Measurements from ENCODE around the gene LRPPRC. TPM values are rescaled to one million over a fixed set of nuclear protein-coding genes. Genes with fewer than 3 reads are reported as not detected.

Gene LRPPRC
- total RNA-seq, 4 donors from 2014 or later = 40.9 to 61.8 (median 49.5) TPM

- Histone ChIP-seq H3K9me3 (no peaks in the 10 kb centered on the region), H3K27ac (no peak overlapping the region), H3K27me3 (no peaks in the 10 kb centered on the region), H3K4me3 (no peak overlapping the region), H3K4me1 (peaks cover 0 to 3% (median 0%) of the 10 kb centered on the region in 3 donors), H3K36me3 (peaks cover 5 to 80% of the 10 kb centered on the region in 2 donors)
- WGBS, 2 donors (ENCODE audit: low coverage in 1 of 2) = 82 to 85% methylated on average over 3 of the region's 3 CpGs
- TF ChIP-seq POLR2A (IDR thresholded peaks at IDR 0.05) (no peak), POLR2AphosphoS5 (IDR thresholded peaks at IDR 0.05) (no peak), CTCF (IDR thresholded peaks at IDR 0.05) (no peak), EP300 (IDR thresholded peaks at IDR 0.05) (no peak)
- ATAC-seq = no peak
Measured at GRCh38 chr2:43945439-43945838, 50.4 kb downstream of the LRPPRC start.

GRCh38 chr2:43944915-43945314, 50.9 kb downstream of the LRPPRC start:
- H3K4me3 ChIP-seq = no peak overlapping the region
- WGBS, 2 donors (ENCODE audit: low coverage in 1 of 2) = 86 to 90% methylated on average over 3 of the region's 3 CpGs
- H3K27me3 ChIP-seq = no peaks in the 10 kb centered on the region
- no peak overlapping the region for H3K27ac ChIP-seq
- no peak for ATAC-seq
- H3K4me1 ChIP-seq = peaks cover 0 to 3% (median 0%) of the 10 kb centered on the region in 3 donors
- H3K9me3 ChIP-seq = no peaks in the 10 kb centered on the region
- peaks cover 5 to 80% of the 10 kb centered on the region in 2 donors for H3K36me3 ChIP-seq
- TF ChIP-seq POLR2A (IDR thresholded peaks at IDR 0.05) = no peak

GRCh38 chr2:43943809-43944452, 51.9 kb downstream of the LRPPRC start:
- no peak for TF ChIP-seq CTCF (IDR thresholded peaks at IDR 0.05)
- TF ChIP-seq POLR2AphosphoS5 (IDR thresholded peaks at IDR 0.05) = no peak
- TF ChIP-seq EP300 (IDR thresholded peaks at IDR 0.05) = no peak
- 47 to 55% methylated on average over 5 of the region's 5 CpGs for WGBS, 2 donors (ENCODE audit: low coverage in 1 of 2)

GRCh38 chr2:43943323-43943722, 52.5 kb downstream of the LRPPRC start:
- 75 to 100% methylated on average over 1 of the region's 1 CpG for WGBS, 2 donors (ENCODE audit: low coverage in 1 of 2)
- Histone ChIP-seq H3K4me1 (peaks cover 0 to 3% (median 0%) of the 10 kb centered on the region in 3 donors), H3K4me3 (no peak overlapping the region), H3K27ac (no peak overlapping the region), H3K36me3 (peaks cover 5 to 68% of the 10 kb centered on the region in 2 donors), H3K27me3 (no peaks in the 10 kb centered on the region), H3K9me3 (no peaks in the 10 kb centered on the region)
- ATAC-seq = no peak
- no peak for TF ChIP-seq POLR2A (IDR thresholded peaks at IDR 0.05)
- TF ChIP-seq CTCF (IDR thresholded peaks at IDR 0.05) = no peak
- no peak for TF ChIP-seq POLR2AphosphoS5 (IDR thresholded peaks at IDR 0.05)
- TF ChIP-seq EP300 (IDR thresholded peaks at IDR 0.05) = no peak

More at GRCh38 chr2:43943809-43944452, 51.9 kb downstream of the LRPPRC start:
- H3K36me3 ChIP-seq = peaks cover 5 to 74% of the 10 kb centered on the region in 2 donors
- no peak overlapping the region for H3K4me3 ChIP-seq
- peaks cover 0 to 3% (median 0%) of the 10 kb centered on the region in 3 donors for H3K4me1 ChIP-seq
- no peaks in the 10 kb centered on the region for H3K27me3 ChIP-seq
- no peak for ATAC-seq
- H3K27ac ChIP-seq = no peak overlapping the region
- no peaks in the 10 kb centered on the region for H3K9me3 ChIP-seq

- H3K36me3 ChIP-seq = peaks cover 5 to 64% of the 10 kb centered on the region in 2 donors
- TF ChIP-seq EP300 (IDR thresholded peaks at IDR 0.05) (no peak), POLR2AphosphoS5 (IDR thresholded peaks at IDR 0.05) (no peak), POLR2A (IDR thresholded peaks at IDR 0.05) (no peak), CTCF (IDR thresholded peaks at IDR 0.05) (no peak)
Measured at GRCh38 chr2:43942881-43943280, 52.9 kb downstream of the LRPPRC start.

More at GRCh38 chr2:43942881-43943280, 52.9 kb downstream of the LRPPRC start:
- ATAC-seq = no peak
- Histone ChIP-seq H3K9me3 (no peaks in the 10 kb centered on the region), H3K27me3 (no peaks in the 10 kb centered on the region), H3K4me3 (no peak overlapping the region), H3K27ac (no peak overlapping the region), H3K4me1 (peaks cover 0 to 3% (median 0%) of the 10 kb centered on the region in 3 donors)
- 89 to 100% methylated on average over 1 of the region's 1 CpG for WGBS, 2 donors (ENCODE audit: low coverage in 1 of 2)
